Trophoblast cell (in vitro differentiated cells and primary cell): ENCODE measurements around the gene IHH.

Source experiments
- DNase-seq, 2 donors: peaks; one replicate each; pipeline ENCODE4 v3.0.0-alpha.2; 2016
- H2AFZ ChIP-seq: 2 replicates; pipeline ENCODE4 v1.6.1; 2013; ENCODE audit warnings: low read length, moderate library complexity, mild to moderate bottlenecking; ENCODE audit not compliant: insufficient read depth, poor library complexity
- H2AK5ac ChIP-seq: 2 replicates; pipeline ENCODE4 v1.6.1; 2013; ENCODE audit warnings: mild to moderate bottlenecking, low read length
- H2BK120ac ChIP-seq: 2 replicates; pipeline ENCODE4 v1.6.1; 2013; ENCODE audit warnings: low read length, mild to moderate bottlenecking, moderate library complexity; ENCODE audit not compliant: insufficient read depth, poor library complexity
- H2BK12ac ChIP-seq: 2 replicates; pipeline ENCODE4 v1.6.1; 2013; ENCODE audit warnings: mild to moderate bottlenecking, low read length, moderate library complexity
- H2BK5ac ChIP-seq: 2 replicates; pipeline ENCODE4 v1.6.1; 2013; ENCODE audit warnings: low read length, low read depth, moderate library complexity, mild to moderate bottlenecking; ENCODE audit not compliant: poor library complexity
- H3K14ac ChIP-seq: 2 replicates; pipeline ENCODE4 v1.6.1; 2013; ENCODE audit warnings: mild to moderate bottlenecking, low read length
- H3K18ac ChIP-seq: 2 replicates; pipeline ENCODE4 v1.6.1; 2013; ENCODE audit warnings: mild to moderate bottlenecking, low read length
- H3K23ac ChIP-seq: 2 replicates; pipeline ENCODE4 v1.6.1; 2013; ENCODE audit warnings: low read length
- H3K27ac ChIP-seq: 2 replicates; pipeline ENCODE4 v1.5.1; 2013; ENCODE audit warnings: low read depth, mild to moderate bottlenecking, inconsistent platforms, low read length, moderate library complexity
- H3K27me3 ChIP-seq: 2 replicates; pipeline ENCODE4 v1.6.1; 2013; ENCODE audit warnings: inconsistent platforms, mild to moderate bottlenecking, low read length, moderate library complexity; ENCODE audit not compliant: insufficient read depth
- H3K36me3 ChIP-seq, 2 experiments: 1 replicate in 1 of 2; 2 replicates in 1 of 2; pipeline ENCODE4 v1.6.1; 2013; ENCODE audit warnings: low read length in 2 of 2, mild to moderate bottlenecking in 2 of 2, moderate library complexity in 1 of 2; ENCODE audit not compliant: insufficient read depth in 2 of 2, control insufficient read depth in 1 of 2
- H3K4ac ChIP-seq: 2 replicates; pipeline ENCODE4 v1.6.1; 2013; ENCODE audit warnings: low read depth, mild to moderate bottlenecking, low read length, moderate library complexity
- H3K4me1 ChIP-seq, 2 experiments: 1 replicate in 1 of 2; 2 replicates in 1 of 2; pipeline ENCODE4 v1.6.1; 2013; ENCODE audit warnings: low read length in 2 of 2, mild to moderate bottlenecking in 2 of 2, moderate library complexity in 1 of 2; ENCODE audit not compliant: insufficient read depth in 2 of 2, control insufficient read depth in 1 of 2
- H3K4me2 ChIP-seq: 2 replicates; pipeline ENCODE4 v1.6.1; 2013; ENCODE audit warnings: inconsistent platforms, mild to moderate bottlenecking, low read length, moderate library complexity
- H3K4me3 ChIP-seq: 2 replicates; pipeline ENCODE4 v1.5.1; 2013; ENCODE audit warnings: mild to moderate bottlenecking, low read depth, low read length, inconsistent platforms
- H3K79me1 ChIP-seq: one replicate; pipeline ENCODE4 v1.6.1; 2013; ENCODE audit warnings: low read length
- H3K79me2 ChIP-seq: 2 replicates; pipeline ENCODE4 v1.6.1; 2013; ENCODE audit warnings: low read length, mild to moderate bottlenecking; ENCODE audit not compliant: control insufficient read depth, insufficient read depth, poor library complexity
- H3K9ac ChIP-seq: 2 replicates; pipeline ENCODE4 v1.6.1; 2013; ENCODE audit warnings: mild to moderate bottlenecking, low read length
- H3K9me3 ChIP-seq: 2 replicates; pipeline ENCODE4 v1.6.1; 2013; ENCODE audit warnings: low read depth, mild to moderate bottlenecking, control low read depth, inconsistent platforms, low read length; ENCODE audit not compliant: insufficient read depth
- H4K12ac ChIP-seq: 2 replicates; pipeline ENCODE4 v1.6.1; 2013; ENCODE audit warnings: low read depth, mild to moderate bottlenecking, low read length, moderate library complexity
- H4K8ac ChIP-seq: 2 replicates; pipeline ENCODE4 v1.6.1; 2013; ENCODE audit warnings: low read depth, mild to moderate bottlenecking, low read length, moderate library complexity
- H4K91ac ChIP-seq: one replicate; pipeline ENCODE4 v1.6.1; 2013; ENCODE audit warnings: low read depth, mild to moderate bottlenecking, low read length, moderate library complexity
- whole genome bisulfite sequencing: extraction: QIAGEN DNeasy Blood & Tissue Kit; methylation state at CpG from one replicate; pipeline ENCODE4 v1.1.7; 2013; ENCODE audit warnings: missing lambda C conversion rate; ENCODE audit not compliant: insufficient read length, insufficient coverage; ENCODE audit errors: extremely low coverage; 5-methylcytosine and 5-hydroxymethylcytosine counted together

IHH gene

DNA sequence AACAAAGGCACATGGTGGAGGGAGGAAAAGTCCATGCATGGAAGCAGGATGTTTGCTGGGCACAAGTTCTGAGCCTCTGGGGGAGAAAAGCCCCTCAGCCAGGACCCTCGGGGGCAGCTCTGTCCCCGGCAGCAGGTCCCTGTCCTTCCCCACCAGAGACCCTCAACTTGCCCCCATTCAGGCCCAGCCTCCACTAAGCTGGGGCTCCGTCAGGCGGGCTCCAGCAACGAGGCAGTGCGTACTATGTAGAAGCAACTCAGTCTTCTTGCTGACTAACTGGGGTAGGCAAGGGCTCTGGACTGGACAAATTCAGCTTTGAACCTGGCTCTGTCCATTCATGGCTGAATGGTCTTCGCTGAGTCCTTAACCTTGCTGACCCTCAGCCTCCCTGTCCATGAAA lies 42.4 kb downstream of the IHH start:
- Histone ChIP-seq H3K36me3 (no peaks in the 10 kb centered on the region), H3K79me1 (no peaks in the 10 kb centered on the region), H4K91ac (no peak overlapping the region), H4K12ac (no peak overlapping the region), H2BK12ac (no peak overlapping the region), H2AK5ac (no peak overlapping the region), H3K18ac (no peak overlapping the region), H2AFZ (no peak overlapping the region), H3K14ac (no peak overlapping the region), H3K79me2 (no peaks in the 10 kb centered on the region), H2BK5ac (no peak overlapping the region), H3K9me3 (peaks cover 3% of the 10 kb centered on the region), H3K9ac (no peak overlapping the region), H3K23ac (no peak overlapping the region), H2BK120ac (no peak overlapping the region), H3K4me3 (no peak overlapping the region), H4K8ac (no peak overlapping the region), H3K4me1 (no peaks in the 10 kb centered on the region), H3K27ac (no peak overlapping the region), H3K4me2 (no peak overlapping the region), H3K4ac (no peak overlapping the region), H3K27me3 (peaks cover 2% of the 10 kb centered on the region)
- no CpG with 5 or more reads among the region's 7 CpGs for WGBS
- no peak for DNase-seq

DNA sequence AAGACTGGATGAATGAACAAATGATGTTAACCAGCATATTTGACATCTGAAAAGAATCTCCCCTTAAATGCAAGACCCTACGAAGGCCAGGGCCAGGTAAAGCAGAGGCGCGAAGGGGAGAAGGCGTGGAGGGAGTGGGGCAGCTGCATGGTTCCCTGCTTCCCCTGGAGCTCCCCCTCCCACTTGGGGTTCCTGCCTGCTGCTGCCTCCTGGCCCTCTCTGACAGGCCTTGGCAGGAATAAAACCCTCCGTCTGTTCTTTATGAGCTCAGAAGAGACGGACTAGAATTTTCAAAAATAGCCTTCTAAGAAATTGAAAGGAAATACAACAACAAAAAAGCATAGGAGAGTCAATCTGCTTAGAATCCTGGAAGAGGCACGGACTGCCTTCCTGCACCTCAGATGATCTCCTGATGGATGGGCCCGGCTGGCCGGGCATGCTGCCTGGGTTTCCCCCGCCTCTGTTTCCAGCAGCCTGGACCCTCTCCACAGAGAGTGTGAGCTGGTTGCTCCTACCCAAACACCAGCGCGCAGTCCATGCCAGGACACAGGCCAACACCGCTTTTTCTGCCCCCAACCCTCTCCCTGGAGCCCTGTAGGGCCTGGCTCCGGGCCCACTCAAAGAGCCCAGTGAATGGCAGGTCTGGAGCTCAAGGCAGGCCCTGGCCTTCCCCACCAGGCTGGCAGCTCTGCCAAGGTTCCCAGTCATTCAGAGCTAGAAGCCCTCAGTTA lies 43.4 kb downstream of the IHH start:
- H2AFZ ChIP-seq: no peak overlapping the region
- no peak overlapping the region for H3K4me3 ChIP-seq
- H4K8ac ChIP-seq: no peak overlapping the region
- H2AK5ac ChIP-seq: no peak overlapping the region
- no peak overlapping the region for H3K18ac ChIP-seq
- H3K27me3 ChIP-seq: peaks cover 2% of the 10 kb centered on the region
- H4K12ac ChIP-seq: no peak overlapping the region
- H3K4me1 ChIP-seq: no peaks in the 10 kb centered on the region
- no peaks in the 10 kb centered on the region for H3K79me2 ChIP-seq
- no peak overlapping the region for H2BK120ac ChIP-seq
- H3K23ac ChIP-seq: no peak overlapping the region
- no peak overlapping the region for H3K27ac ChIP-seq
- no peak overlapping the region for H3K14ac ChIP-seq
- H3K4me2 ChIP-seq: no peak overlapping the region
- H3K9ac ChIP-seq: no peak overlapping the region
- DNase-seq: no peak
- H3K9me3 ChIP-seq: peaks cover 5% of the 10 kb centered on the region
- H3K36me3 ChIP-seq: no peaks in the 10 kb centered on the region
- H3K4ac ChIP-seq: no peak overlapping the region
- no peak overlapping the region for H4K91ac ChIP-seq
- no peak overlapping the region for H2BK12ac ChIP-seq
- WGBS: no CpG with 5 or more reads among the region's 14 CpGs
- H2BK5ac ChIP-seq: no peak overlapping the region
- H3K79me1 ChIP-seq: no peaks in the 10 kb centered on the region

DNA sequence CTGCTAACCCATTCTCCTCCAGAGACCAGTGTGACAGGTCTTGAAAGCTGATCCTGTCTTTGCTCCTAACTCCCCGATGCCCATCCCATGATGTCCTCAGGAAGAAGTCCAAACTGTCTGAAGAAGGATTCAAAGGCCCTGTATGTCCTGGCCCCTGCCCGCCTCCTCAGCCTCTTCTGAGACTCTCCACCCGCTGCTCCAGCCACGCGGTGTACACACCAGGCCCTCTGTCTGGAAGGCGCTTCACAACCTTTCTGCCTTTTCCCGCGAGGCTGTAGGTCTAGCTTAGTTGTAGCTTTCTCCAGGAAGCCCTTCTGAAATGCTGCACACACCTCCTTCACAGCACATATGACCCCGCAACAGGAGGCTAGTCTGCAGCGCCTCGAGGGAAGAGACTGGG lies 44.0 kb downstream of the IHH start:
- Histone ChIP-seq H4K91ac (no peak overlapping the region), H3K27ac (no peak overlapping the region), H3K4me3 (no peak overlapping the region), H3K4me1 (no peaks in the 10 kb centered on the region), H2BK5ac (no peak overlapping the region), H2AK5ac (no peak overlapping the region), H2AFZ (no peak overlapping the region), H3K23ac (no peak overlapping the region), H2BK12ac (no peak overlapping the region), H3K79me2 (no peaks in the 10 kb centered on the region), H4K8ac (no peak overlapping the region), H3K9ac (no peak overlapping the region), H3K36me3 (no peaks in the 10 kb centered on the region), H3K79me1 (no peaks in the 10 kb centered on the region), H4K12ac (no peak overlapping the region), H3K27me3 (peaks cover 2% of the 10 kb centered on the region), H3K18ac (no peak overlapping the region), H2BK120ac (no peak overlapping the region), H3K9me3 (peaks cover 5% of the 10 kb centered on the region), H3K14ac (no peak overlapping the region), H3K4ac (no peak overlapping the region), H3K4me2 (no peak overlapping the region)
- DNase-seq: no peak
- no CpG with 5 or more reads among the region's 11 CpGs for WGBS

DNA sequence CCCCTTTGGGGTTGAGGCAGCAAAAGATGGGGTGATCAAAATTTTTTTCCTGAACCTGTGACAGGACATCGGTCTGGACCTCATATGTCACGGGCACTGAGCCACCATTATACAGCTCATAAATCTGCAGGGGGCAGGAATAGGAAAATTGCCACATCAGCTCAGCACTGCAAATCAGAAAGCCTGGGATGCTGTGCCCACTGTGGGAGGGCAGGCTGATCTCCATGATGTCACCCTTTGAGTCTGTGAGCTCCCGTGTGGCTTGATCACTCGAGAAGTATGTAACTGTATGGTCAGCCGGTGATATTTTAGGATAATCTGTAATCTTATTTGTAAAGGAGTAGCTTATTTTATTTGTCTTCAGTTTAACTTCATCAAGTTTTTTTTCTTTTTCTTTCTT lies 49.8 kb downstream of the IHH start:
- Histone ChIP-seq H3K79me2 (no peaks in the 10 kb centered on the region), H2AFZ (no peak overlapping the region), H3K79me1 (no peaks in the 10 kb centered on the region), H3K9ac (no peak overlapping the region), H2AK5ac (no peak overlapping the region), H4K8ac (no peak overlapping the region), H3K23ac (no peak overlapping the region), H3K14ac (no peak overlapping the region), H3K4me1 (no peaks in the 10 kb centered on the region), H3K27ac (no peak overlapping the region), H3K4ac (no peak overlapping the region), H2BK120ac (no peak overlapping the region), H3K18ac (no peak overlapping the region), H3K27me3 (no peaks in the 10 kb centered on the region), H2BK5ac (no peak overlapping the region), H3K4me2 (no peak overlapping the region), H4K91ac (no peak overlapping the region), H3K36me3 (no peaks in the 10 kb centered on the region), H4K12ac (no peak overlapping the region), H2BK12ac (no peak overlapping the region), H3K9me3 (peaks cover 5% of the 10 kb centered on the region), H3K4me3 (no peak overlapping the region)
- DNase-seq: no peak
- no CpG with 5 or more reads among the region's 5 CpGs for WGBS
